HG03196 (cell line): Measurements from ENCODE around the gene NOVA2.

Experiments
- ATAC-seq: cut with Tn5 transposase; IDR thresholded peaks from one replicate; pipeline ENCODE4 v1.9.1; 2021; ENCODE audit not compliant: unreplicated experiment

NOVA2 gene, protein sequence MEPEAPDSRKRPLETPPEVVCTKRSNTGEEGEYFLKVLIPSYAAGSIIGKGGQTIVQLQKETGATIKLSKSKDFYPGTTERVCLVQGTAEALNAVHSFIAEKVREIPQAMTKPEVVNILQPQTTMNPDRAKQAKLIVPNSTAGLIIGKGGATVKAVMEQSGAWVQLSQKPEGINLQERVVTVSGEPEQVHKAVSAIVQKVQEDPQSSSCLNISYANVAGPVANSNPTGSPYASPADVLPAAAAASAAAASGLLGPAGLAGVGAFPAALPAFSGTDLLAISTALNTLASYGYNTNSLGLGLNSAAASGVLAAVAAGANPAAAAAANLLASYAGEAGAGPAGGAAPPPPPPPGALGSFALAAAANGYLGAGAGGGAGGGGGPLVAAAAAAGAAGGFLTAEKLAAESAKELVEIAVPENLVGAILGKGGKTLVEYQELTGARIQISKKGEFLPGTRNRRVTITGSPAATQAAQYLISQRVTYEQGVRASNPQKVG

DNA sequence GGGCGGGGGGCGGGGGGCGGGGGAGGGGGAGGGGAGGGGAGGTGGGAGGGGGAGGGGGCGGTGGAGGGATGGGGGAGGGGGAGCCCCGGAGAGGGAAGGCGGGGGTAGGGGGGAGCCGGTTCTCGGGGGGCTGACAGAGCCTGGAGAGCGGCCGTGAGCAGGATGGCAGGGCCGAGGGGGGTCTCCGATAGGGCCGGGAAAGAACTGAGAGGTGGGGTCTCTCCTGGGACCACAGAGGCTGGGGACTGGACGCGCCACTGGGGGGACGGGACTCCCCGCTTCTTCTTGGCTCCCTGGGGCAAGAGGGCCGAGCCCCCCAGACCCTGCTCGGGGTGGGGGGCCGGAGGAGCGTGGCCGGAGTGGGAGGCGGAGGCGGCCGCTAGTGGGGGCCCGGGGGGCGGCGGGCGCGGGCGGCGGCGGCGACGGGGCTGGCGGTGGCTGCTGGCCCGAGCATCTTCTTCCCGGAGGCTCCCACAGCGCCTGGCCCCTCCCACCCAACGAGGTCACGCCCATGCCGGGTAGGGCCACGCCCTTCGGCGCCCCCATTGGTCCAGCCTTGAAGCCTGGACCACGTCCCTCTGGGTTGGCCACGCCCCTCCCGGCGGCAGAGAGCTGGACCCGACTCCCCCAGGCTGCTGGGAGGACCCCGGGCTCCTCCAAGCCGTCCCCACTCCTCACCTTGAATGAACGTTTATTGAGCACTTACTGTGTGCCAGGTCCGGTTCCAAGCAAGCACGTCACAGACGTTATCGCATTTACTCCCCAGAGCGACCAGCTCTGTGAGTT, at the start of gene NOVA2:
NOVA2 (minus strand) TSS at position 313 of the 786 bp plus-strand sequence. CDS start 514 bp downstream, outside the sequence.
- ATAC-seq = no peak

DNA sequence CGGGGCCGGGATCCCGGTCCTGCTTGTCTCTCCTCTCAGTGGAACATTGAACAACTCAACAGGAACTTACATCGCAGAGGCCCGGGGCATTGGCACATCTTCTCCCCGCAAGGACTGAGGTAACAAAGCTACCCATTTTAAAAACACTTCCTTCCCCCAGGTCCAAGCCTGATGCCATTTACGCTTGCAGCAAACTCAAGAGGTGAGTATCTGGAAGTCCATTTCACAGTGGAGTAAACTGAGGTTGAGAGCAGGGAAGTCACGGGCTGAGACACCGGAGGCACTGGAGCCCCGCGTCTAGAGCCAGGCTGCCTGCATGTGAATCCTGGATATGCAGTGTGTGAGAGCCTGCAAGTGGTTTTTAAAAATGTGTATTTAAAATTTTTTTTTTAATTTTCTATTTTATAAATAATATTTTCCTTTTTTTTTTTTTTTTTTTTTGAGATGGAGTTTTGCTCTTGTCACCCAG, 49.7 kb upstream of the NOVA2 start:
- ATAC-seq = no peak

DNA sequence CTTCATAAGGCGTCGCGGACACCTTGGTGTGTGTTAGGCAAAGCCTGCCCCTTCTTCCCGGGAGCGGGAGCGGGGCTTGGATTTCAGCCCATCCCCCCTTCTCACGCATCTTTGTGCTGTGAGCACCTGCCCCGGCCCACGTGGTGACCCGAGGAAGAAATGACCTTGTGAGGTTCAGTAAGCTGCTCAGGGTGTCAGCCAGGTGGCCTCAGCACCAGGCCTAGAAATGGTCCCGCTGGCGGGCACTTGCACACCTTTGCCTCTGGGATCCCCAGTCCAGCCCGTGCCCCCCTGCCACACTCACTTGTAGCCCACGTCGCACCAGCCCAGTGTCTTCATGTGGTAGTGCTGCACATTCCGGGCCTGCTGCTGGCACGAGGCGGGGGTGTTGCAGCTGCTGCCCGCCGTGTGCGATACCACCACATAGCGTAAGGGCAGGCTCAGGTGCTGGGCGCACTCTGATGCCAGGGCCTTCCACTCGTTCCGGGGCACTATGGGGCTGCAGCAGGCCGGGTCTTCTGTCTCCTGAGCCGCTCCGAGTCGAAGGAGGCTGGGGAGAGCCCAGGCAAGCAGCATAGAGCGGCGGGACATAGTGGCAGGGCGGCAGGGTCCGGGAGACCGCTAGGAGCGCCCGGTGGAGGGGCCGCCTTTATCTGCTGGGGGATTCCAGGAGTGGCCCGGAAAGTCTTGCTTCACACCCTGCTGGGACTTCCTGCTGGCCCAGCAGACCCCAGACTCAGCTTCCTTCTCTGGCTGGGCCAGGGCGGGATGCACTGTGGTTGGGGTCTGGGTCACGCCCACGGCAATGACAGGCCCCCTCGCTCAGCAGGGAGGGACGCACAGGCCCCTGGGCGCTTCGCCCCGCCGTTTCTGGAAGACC, 49.0 kb upstream of the NOVA2 start, which contains the start of gene PGLYRP1:
PGLYRP1 (minus strand) TSS at position 623 of the 880 bp plus-strand sequence; CDS start at position 591, 32 bp downstream.
- ATAC-seq = no peak

DNA sequence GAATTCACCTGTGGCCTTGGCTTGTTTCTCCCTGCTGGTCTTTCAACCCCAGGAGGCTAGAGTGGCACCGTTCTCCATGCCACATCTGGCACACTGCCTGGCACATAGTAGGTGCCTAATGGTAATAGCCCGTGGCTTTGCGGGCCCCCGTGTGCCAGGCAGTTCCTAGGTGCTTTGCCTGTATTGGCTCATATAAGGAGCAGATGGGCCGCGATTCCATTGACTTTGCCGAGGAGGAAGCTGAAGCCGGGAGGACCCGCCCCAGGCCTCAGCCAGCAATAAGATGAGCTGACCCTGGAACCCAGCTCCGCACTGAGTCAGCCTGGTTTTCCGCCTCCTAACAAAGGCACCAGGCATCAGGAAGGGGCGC, 48.4 kb upstream of the NOVA2 start:
- no peak for ATAC-seq

DNA sequence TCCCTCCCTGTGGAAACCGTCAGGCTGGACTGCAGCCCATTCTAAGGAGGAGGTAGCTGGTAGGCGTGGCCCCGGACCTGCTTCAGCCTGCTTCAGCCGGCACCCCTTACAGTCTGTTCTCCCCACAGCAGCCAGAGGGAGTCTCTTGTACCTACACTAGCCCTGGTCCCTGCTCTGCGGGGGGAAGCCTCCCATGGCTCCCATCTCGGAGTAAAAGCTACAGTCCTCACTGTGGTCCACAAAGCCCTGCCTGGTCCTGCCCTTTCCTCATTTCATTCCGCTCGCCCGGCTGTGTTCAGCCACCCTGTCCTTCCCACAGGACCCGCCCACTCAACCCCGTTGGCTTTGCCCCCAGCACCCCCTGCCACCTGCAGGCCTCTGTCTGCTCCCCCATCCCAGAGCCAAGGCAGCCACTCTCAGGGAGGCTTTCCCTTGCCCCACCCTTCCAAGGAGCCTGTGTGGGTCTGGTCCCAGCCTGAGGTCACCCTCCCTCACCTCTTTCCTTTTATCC, 47.9 kb upstream of the NOVA2 start:
- ATAC-seq = no peak

DNA sequence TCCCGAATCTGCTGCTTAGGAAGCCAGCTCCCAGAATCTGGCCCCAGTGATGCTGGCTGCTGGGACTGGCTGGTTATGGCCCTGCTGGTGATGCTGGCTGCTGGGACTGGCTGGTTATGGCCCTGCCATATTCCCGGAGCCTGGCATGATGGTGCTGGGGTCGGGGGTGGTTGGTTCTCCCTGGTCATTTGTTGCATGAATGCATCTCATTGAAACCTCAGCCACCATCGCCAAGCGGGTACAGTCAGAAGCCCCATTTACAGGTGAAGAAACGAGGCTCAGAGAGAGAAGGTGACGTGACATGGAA, 47.1 kb upstream of the NOVA2 start:
- no peak for ATAC-seq

DNA sequence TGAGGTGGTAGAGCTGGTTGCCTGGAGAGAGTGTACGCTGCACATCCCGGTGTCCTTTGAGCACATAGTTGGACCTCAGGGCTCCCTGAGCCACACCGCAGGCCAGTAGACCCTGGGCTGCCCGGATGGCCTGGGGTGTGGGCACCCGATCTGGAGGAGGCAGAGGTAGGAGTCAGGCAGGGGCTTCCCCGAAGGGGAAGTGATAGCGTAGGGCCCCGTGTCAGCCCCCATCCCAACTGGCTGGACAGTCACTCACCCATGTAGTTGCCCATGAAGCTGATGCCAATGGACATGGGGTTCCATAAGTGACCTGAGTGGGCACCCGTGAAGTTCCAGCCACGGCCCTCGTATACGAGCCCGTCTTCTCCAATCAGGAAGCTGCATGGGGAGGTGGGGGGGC, 45.6 kb upstream of the NOVA2 start:
- no peak for ATAC-seq

DNA sequence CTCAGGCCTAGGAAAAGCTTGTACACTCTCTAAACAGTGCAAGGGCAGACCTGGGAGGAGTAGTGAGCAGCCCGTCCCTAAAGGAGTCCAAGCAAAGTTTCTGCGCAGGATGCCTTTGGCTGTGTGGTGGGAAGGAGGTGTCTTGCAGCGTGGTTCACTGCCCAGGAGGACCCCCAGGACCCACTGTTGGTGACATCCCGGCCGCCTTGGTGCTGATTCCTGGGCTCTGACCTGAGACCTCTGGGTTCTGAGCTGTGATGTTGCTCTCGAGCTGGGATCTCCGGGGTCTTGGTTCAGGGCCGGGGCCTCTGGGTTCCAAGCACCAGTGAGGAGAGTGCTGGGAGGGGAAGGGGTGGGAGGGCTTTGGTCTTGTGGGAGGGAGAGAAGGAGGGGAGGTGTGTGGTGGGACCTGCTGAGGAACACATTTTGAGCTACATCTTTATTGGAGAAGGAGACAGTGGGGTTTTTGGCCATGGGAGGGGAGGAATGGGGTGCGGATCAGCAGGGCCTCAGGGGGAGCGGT, 45.1 kb upstream of the NOVA2 start:
- ATAC-seq = no peak

DNA sequence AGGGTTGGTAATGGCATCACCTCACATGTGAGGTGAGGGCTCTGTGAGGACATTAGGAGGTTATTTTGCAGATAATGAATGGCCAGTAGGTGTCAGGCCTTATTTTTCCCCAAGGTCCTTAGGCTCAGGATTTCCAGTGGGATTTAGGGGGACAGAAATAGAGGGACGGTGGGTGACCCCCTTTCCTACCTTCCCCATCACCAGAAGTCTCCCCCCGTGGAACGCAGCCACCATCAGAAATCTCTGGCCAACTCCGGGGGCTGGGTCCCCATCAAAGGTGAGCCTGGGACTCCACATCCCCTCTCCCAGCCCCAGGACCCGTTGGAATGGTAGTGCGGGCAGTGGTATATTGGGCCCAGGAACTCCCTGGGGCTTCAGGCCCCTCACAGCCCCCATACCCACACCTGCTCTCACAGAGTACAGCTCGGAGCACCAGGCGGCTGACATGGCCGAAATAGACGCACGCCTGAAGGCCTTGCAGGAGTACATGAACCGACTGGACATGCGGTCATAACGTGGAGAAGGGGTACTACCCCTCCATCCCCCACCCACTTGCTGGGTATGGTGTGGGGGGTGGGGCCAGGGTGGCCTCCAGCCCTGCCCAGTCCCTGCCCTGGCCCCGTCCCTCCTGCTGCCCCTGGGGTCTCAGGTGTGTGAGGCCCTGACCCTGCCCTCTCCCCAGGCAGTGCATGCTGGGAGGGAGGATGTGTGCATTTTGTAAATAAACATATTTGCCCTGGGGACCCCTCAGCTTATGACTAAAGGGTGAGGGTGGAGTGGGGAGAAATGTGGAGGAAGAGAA, 44.4 kb upstream of the NOVA2 start:
- ATAC-seq = no peak

DNA sequence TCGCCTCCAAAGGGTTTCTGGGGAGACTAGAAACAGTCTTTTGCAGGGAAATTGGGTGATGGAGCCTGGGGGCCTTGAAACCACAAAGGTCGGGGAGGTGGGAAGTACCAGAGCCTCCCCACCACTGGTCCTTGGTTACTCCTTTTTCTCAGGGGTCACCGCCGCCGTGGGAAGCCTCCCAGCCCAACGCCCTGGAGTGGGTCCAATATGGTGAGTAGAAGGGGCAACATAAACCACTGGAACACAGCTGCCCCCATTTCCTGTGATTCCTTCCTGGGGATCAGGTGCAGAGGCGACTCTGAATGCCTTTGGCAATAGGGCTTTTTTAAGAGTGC, 43.4 kb upstream of the NOVA2 start:
- no peak for ATAC-seq

DNA sequence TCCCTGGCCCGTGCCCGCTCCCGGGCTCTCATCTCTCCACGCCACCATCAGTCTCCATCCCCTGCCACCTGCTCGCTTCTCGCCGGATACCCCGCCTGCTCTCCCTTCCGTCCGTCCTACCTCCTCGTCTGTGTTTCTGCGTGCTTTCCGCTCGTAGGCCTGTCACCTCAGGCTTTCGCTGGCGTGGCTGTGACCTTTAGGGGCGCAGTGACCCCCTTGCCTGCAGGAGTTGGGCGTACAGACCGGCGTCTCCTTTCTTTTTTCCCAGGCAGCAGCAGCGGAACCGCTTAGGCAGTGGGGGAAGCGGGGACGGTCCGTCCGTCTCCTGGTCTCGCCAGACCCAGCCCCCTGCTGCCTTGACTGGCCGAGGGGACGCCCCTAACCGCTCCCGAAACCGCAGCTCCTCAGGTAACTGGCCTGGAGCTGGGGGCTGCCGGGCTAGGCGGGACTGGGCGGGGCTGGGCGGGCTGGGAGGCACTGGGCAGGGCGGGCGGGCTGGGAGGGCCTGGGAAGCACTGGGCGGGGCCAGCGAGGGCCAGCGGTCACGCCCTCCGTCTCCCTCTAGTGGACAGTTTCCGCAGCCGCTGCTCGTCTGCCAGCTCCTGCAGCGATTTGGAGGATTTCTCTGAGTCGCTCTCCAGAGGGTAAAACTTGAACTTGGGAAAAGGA, 42.9 kb upstream of the NOVA2 start:
- ATAC-seq = peak; percentile 55

DNA sequence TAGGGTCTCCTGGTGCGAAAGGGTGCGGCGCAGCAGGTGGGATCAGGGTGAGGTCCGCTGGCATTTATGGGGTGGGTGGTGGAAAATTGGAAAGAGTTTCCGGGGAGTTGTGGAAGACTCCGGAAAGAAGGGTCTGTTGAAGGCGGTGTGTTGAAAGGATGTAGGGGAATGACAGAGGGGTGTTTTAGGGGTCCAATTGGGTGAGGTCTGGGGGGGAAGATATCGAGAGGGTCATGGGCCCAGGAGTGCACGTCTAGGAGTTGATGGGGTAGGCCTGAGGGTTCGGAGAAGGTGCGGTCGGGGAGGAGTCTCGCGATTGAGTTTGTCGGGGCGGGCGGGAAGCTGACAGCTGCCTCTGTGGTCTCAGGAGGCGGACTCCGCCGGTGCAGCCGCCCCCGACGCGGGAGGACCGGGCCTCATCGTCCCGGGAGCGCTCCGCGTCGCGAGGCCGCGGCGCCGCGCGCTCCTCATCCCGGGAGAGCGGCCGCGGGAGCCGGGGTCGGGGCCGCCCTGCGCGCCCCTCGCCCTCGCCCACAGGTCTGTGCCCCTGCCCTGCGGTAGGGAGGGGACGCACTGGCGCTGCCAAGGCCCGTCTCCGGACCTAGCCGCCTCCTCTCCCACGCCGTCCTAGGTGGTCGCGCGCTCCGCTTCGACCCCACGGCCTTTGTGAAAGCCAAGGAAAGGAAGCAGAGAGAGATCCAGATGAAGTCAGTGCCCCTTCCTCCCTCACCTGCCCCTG, 42.2 kb upstream of the NOVA2 start:
- ATAC-seq = no peak

DNA sequence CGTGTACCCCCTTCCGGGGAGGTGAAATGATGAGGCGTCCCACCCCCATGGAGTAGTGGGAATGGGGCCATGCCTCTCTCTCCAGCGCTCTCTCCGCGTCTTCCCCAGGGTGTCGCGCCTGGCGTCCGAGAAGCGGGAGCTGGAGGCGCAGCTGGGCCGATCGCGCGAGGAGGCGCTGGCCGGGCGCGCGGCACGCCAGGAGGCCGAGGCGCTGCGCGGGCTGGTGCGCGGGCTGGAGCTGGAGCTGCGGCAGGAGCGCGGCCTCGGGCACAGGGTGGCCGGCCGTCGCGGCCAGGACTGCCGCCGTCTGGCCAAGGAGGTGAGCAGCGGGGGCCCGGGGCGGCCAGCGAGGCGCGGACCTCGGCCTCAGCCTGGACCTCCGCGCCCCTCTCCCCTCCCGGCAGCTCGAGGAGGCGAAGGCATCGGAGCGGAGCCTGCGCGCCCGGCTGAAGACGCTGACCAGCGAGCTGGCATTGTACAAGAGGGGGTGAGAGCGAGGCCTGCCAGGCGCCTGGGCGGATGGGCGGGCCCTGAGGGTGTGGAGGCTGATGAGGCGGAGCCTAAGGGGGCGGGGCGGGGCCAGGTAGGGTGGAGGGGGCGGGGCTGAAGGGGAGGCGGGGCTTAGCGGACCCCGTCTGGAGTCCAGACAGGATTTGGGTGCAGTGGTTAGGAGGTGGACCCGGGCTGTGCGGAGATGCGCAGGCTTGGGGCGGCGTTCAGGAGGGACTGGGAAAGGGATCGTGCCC, 41.4 kb upstream of the NOVA2 start:
- ATAC-seq = no peak

DNA sequence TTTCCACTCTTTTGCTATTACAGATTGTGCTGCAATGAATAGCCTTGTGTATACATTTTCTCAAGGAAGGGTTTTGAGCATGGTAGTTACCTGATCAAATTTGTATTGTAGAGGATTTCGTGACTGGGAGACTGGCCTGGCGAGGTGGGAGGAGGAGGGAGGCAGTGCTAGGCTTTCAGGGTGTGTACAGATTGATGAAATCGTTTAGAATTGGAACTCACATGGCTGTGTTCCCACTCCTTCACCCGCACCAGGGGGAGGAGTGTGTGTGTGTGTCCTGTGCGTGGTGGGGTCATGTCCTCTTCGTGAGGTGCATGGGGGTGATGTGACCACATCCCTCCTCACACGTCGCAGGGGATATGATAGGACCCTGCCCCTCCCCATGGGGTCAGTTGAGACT, 40.9 kb upstream of the NOVA2 start:
- no peak for ATAC-seq

DNA sequence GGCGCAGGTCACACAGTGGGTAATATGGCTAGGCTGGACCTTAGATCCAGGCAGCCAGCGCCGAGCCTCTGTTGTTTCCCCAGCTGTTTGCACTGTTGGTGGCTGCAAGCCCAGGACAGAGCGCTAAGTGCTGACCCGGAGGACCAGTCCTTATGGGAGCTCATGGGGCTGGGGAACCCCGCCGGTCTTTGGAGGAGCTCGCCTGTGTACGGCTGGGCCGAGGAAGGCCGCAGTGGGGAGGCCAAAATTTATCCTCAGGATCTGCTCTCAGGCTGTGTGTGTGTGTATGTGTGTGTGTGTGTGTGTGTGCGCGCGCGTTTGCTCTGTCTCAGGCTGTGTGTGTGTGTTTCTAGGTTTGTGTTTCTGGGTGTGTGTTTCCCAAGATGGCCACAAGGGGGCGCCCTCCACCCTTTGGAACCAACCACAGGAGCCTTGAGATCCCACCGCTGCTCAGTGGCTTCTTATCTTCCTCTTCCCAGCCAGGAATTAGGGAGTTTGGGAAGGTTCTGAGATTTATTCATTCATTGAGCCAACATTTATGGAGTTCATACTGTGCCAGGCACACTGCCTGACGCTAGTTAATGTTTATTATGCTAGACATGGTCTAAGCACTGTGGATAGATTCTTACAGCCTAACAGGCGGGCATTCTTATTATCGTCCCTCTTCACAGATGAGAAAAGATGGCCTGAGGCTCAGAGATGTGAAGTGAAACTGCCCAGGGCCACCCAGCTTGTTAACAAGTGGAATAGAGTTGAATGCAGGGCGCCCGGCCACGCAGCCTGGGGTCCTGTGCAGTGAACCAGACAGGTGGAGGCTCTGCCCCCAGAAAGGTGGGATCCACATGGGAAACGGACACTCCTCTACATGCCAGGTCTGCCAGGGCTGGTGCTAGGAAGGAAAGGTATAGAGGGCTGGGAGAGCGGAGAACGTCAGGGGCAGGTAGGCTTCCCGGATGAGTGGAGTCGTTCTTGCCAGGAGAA, 36.2 kb upstream of the NOVA2 start:
- no peak for ATAC-seq

DNA sequence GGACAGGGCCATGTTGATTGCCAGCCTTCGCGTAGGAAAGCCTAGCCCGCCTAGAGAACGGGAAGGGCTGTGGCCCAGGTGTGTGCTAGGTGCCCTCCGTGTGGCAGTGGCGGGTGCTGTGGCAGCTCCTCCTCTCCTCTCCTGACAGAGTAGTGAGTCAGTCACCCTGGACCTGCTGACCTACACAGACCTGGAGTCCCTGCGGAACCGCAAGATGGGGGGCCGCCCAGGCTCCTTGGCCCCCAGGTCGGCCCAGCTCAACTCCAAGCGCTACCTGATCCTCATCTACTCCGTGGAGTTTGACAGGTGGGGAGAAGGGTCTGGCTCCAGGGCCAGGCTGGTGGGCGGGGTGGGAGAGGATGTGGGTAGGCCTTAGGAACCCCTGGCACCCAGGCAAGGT, 32.7 kb upstream of the NOVA2 start:
- ATAC-seq = no peak
